OCI-LY7 (cell line): ENCODE data around the gene GRID1. TPM values are rescaled to one million over a fixed set of nuclear protein-coding genes. Genes with fewer than 3 reads are reported as not detected.

Experiments
- BruUV-seq: library from RNA; stranded (reverse); fragments of 400-500 nt; replicated peaks from 2 replicates; lab custom pipeline; 2021; lab: Mats Ljungman, UMichigan
- CTCF ChIA-PET: fragments of 300-600 bp; sonication (Branson Sonifier 250); formaldehyde crosslinking; loops from one replicate; lab custom pipeline; 2022; ENCODE audit warnings: antibody characterized with exemption; ENCODE audit not compliant: unreplicated experiment; lab: Charles Lee
- POLR2A ChIA-PET: fragments of 300-600 bp; sonication (Branson Sonifier 250); formaldehyde crosslinking; loops from one replicate; lab custom pipeline; 2022; ENCODE audit warnings: antibody characterized with exemption; lab: Charles Lee
- DNase-seq: peaks from one replicate; pipeline ENCODE4 v3.0.0-alpha.2; 2015; ENCODE audit warnings: low spot score
- H2AFZ ChIP-seq: fragments of 200-600 bp; sonication (generic), shearing (Covaris generic); 2 replicates; pipeline ENCODE4 v1.6.1; 2014; ENCODE audit warnings: mild to moderate bottlenecking, antibody characterized with exemption, low read length, moderate library complexity
- H3K27ac ChIP-seq: fragments of 200-600 bp; sonication (generic); 2 replicates; pipeline ENCODE4 v1.5.1; 2014; ENCODE audit warnings: mixed run types, low read depth, mild to moderate bottlenecking, moderate library complexity, low read length, inconsistent platforms; ENCODE audit not compliant: poor library complexity, severe bottlenecking
- H3K36me3 ChIP-seq: fragments of 200-600 bp; sonication (generic); 2 replicates; pipeline ENCODE4 v1.6.1; 2014; ENCODE audit warnings: mild to moderate bottlenecking, antibody characterized with exemption, low read length, moderate library complexity, mixed read lengths; ENCODE audit not compliant: insufficient read depth
- H3K4me1 ChIP-seq: fragments of 200-600 bp; sonication (generic); 2 replicates; pipeline ENCODE4 v1.5.1; 2014; ENCODE audit warnings: mild to moderate bottlenecking, low read length; ENCODE audit not compliant: insufficient read depth, poor library complexity, severe bottlenecking
- H3K4me2 ChIP-seq: fragments of 200-600 bp; sonication (generic); 2 replicates; pipeline ENCODE4 v1.6.1; 2014; ENCODE audit warnings: mild to moderate bottlenecking, low read length
- H3K4me3 ChIP-seq: fragments of 200-600 bp; sonication (generic); 2 replicates; pipeline ENCODE4 v1.5.1; 2014; ENCODE audit warnings: mild to moderate bottlenecking, low read depth, low read length; ENCODE audit not compliant: poor library complexity, severe bottlenecking
- H3K79me2 ChIP-seq: fragments of 200-600 bp; sonication (generic); 2 replicates; pipeline ENCODE4 v1.6.1; 2016; ENCODE audit warnings: low read depth, mild to moderate bottlenecking, low read length, moderate library complexity, mixed read lengths; ENCODE audit not compliant: insufficient read depth
- H3K9me2 ChIP-seq: fragments of 200-600 bp; sonication (generic); 2 replicates; pipeline ENCODE4 v1.6.1; 2016; ENCODE audit warnings: mild to moderate bottlenecking, low read length, mixed read lengths; ENCODE audit not compliant: insufficient read depth
- H3K9me3 ChIP-seq: fragments of 200-600 bp; sonication (generic); 2 replicates; pipeline ENCODE4 v1.6.1; 2014; ENCODE audit warnings: mild to moderate bottlenecking, mixed run types, low read length, mixed read lengths
- H4K20me1 ChIP-seq: fragments of 200-600 bp; sonication (generic); 2 replicates; pipeline ENCODE4 v1.6.1; 2014; ENCODE audit warnings: mild to moderate bottlenecking, antibody characterized with exemption, low read length, moderate library complexity, mixed read lengths; ENCODE audit not compliant: insufficient read depth
- EZH2phosphoT487 ChIP-seq: fragments of 200-600 bp; sonication (generic); IDR thresholded peaks from 2 replicates; pipeline ENCODE4 v1.6.1; 2018; ENCODE audit warnings: low read depth, borderline replicate concordance, mild to moderate bottlenecking, mixed run types, antibody characterized with exemption, low read length, moderate library complexity, mixed read lengths
- intact Hi-C: fragments of 100-400 bp; cut with micrococcal nuclease; formaldehyde crosslinking; loops from one replicate; pipeline ENCODE4 v1.10.0; 2022; ENCODE audit not compliant: unreplicated experiment
- total RNA-seq, 2 experiments: library from RNA; depleted of rRNA in 1 of 2; stranded (reverse); fragments of >200 nt in 1 of 2; shearing (Covaris generic) in 1 of 2; gene quantifications; 2 replicates each; pipeline ENCODE4 v1.2.3, GENCODE V29; 2014 to 2022
- TF ChIP-seq, protein P1 (sequence below): fragments of 200-600 bp; sonication (generic); conservative IDR thresholded peaks from 2 replicates; pipeline ENCODE4 v1.5.1; 2014; ENCODE audit warnings: mild to moderate bottlenecking, antibody characterized with exemption, low read length, moderate library complexity, mixed read lengths

Gene GRID1
- total RNA-seq, 2 experiments from 2014 or later = 1.6 to 3.7 TPM

DNA sequence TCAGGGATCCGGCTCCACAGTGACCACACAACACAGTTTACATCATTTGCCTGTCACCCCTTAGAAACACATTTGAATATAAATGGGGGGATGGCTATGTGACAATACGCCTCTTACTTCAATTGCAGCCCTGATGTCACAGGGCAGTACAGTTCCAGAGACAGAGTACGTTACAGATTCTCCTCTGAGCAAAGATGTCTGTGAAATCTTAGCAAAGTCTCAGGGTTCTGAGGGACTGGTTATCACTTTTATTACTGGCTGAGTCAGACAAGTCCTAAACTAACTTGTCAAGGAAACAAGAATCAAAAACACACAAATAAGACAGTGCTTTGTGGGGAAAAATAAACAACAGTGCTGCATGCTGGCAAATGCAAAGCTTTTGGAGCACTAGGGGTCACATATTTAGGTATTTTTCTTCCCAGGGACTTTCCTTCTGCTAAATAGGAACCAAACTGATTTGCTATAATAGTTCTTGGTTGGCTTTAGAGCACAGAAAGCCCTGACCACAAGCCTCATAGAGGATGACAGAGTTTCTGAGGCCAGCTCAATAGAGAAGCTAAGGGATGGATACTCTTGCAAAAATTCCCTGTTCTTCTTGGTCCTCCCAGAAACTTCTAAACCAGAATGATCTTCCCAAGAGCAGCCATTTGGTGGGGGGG lies 501.6 kb downstream of the GRID1 start:
- Histone ChIP-seq H2AFZ (no peak overlapping the region), H3K4me2 (no peak overlapping the region), H3K9me3 (no peaks in the 10 kb centered on the region), H3K9me2 (no peaks in the 10 kb centered on the region), H3K4me3 (no peak overlapping the region), H4K20me1 (no peaks in the 10 kb centered on the region), H3K36me3 (no peaks in the 10 kb centered on the region), H3K4me1 (no peaks in the 10 kb centered on the region), H3K79me2 (no peaks in the 10 kb centered on the region), H3K27ac (no peak overlapping the region)
- DNase-seq = no peak
- intact Hi-C loops = no loop called here
- CTCF ChIA-PET = no interaction called here
- POLR2A ChIA-PET = no interaction called here
- no peak for TF ChIP-seq EZH2phosphoT487
- TF ChIP-seq, protein P1, sequence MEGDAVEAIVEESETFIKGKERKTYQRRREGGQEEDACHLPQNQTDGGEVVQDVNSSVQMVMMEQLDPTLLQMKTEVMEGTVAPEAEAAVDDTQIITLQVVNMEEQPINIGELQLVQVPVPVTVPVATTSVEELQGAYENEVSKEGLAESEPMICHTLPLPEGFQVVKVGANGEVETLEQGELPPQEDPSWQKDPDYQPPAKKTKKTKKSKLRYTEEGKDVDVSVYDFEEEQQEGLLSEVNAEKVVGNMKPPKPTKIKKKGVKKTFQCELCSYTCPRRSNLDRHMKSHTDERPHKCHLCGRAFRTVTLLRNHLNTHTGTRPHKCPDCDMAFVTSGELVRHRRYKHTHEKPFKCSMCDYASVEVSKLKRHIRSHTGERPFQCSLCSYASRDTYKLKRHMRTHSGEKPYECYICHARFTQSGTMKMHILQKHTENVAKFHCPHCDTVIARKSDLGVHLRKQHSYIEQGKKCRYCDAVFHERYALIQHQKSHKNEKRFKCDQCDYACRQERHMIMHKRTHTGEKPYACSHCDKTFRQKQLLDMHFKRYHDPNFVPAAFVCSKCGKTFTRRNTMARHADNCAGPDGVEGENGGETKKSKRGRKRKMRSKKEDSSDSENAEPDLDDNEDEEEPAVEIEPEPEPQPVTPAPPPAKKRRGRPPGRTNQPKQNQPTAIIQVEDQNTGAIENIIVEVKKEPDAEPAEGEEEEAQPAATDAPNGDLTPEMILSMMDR = no peak
- no TSS peak for BruUV-seq

DNA sequence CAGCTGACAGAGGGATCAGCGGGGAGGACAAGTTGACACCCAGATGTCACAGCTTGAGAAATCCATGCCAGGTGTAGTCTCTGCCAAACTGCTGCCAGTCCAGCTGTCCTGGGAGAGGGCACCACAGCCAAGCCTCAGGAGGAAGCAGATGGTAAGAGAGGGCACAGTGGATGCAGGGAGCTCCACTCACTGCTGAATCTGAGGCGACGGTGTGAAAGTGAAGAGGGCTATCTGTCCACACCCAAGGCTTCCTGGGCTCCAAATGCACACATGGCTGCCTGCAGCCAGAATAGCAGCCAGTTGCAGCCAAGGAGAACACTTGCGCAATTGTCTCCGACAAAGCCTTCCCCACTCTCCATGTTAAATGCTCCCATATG lies 502.4 kb downstream of the GRID1 start:
- Histone ChIP-seq H4K20me1 (no peaks in the 10 kb centered on the region), H3K4me1 (no peaks in the 10 kb centered on the region), H3K27ac (no peak overlapping the region), H2AFZ (no peak overlapping the region), H3K9me2 (no peaks in the 10 kb centered on the region), H3K4me3 (no peak overlapping the region), H3K79me2 (no peaks in the 10 kb centered on the region), H3K9me3 (no peaks in the 10 kb centered on the region), H3K4me2 (no peak overlapping the region), H3K36me3 (no peaks in the 10 kb centered on the region)
- ChIA-PET CTCF (no interaction called here), POLR2A (no interaction called here)
- no peak for DNase-seq
- intact Hi-C loops = no loop called here
- BruUV-seq = no TSS peak
- TF ChIP-seq EZH2phosphoT487 = no peak
- TF ChIP-seq, protein P1 = no peak

DNA sequence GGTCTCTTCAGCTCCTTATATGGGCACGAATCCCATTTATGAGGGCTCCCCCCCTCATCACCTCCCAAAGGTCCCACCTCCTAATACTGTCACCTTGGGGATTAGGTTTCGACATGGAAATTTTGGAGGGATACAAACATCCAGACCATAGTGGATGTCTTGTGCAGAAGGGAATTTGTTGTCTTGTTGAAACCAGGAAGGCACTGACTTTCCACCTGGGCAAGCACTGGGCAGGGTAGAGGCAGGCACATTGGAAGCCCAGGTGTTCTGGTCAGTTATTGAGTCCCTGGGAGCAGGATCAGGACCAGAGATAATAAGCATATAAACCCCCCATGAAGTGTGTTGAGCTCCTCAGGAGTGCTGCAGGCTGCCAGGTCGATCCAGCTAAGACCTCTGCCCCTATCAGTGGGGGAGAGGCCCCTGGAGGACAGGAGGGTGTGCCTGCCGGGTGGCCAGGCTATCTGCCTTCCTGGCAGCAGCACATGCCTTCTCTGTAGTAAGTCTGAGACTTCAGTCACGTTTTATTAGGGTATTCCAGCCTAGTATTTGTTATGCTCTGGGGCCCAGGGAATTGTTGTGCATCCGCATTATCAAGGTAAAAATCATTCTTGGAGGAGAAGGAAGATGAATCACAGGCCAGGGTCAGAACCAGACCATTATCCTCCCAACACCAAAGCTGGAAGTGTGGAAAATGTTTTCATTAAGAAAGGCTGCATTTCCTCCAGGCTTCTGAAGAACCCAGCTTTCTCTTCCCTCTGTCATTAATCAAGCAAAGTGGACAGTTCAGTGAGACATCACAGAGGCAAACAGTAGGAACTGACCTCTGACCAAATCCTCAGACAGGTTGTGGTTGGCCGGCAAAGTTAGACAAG lies 503.1 kb downstream of the GRID1 start:
- BruUV-seq = no TSS peak
- no peaks in the 10 kb centered on the region for H3K4me1 ChIP-seq
- POLR2A ChIA-PET = interaction anchor here (0.5 kb wide), 1 partner anchor 317 kb away, joined by 3 read pairs; no protein-coding TSS in a partner anchor
- no peak overlapping the region for H3K4me3 ChIP-seq
- H2AFZ ChIP-seq = no peak overlapping the region
- H3K36me3 ChIP-seq = no peaks in the 10 kb centered on the region
- CTCF ChIA-PET = no interaction called here
- intact Hi-C loops = no loop called here
- no peaks in the 10 kb centered on the region for H3K9me2 ChIP-seq
- no peaks in the 10 kb centered on the region for H4K20me1 ChIP-seq
- no peak for DNase-seq
- H3K27ac ChIP-seq = no peak overlapping the region
- H3K4me2 ChIP-seq = no peak overlapping the region
- no peaks in the 10 kb centered on the region for H3K79me2 ChIP-seq
- TF ChIP-seq, protein P1 = no peak
- TF ChIP-seq EZH2phosphoT487 = no peak
- H3K9me3 ChIP-seq = no peaks in the 10 kb centered on the region
